Body of pancreas (tissue), 4 donors: ENCODE results near the gene RAB3IP.

Experiments
- CTCF ChIP-seq, 7 experiments: fragments of 450-650 bp in 4 of 7; fragments of 200-600 bp in 3 of 7; sonication (generic) in 3 of 7; IDR thresholded peaks; one replicate each; pipeline ENCODE4 v1.5.1; 2016 to 2019; ENCODE audit warnings: antibody characterized with exemption in 7 of 7
- POLR2A ChIP-seq, 3 donors: fragments of 450-650 bp; IDR thresholded peaks; one replicate each; pipeline ENCODE4 v1.6.1; 2016; ENCODE audit warnings: antibody characterized with exemption in 3 of 3, mild to moderate bottlenecking in 2 of 3

DNA sequence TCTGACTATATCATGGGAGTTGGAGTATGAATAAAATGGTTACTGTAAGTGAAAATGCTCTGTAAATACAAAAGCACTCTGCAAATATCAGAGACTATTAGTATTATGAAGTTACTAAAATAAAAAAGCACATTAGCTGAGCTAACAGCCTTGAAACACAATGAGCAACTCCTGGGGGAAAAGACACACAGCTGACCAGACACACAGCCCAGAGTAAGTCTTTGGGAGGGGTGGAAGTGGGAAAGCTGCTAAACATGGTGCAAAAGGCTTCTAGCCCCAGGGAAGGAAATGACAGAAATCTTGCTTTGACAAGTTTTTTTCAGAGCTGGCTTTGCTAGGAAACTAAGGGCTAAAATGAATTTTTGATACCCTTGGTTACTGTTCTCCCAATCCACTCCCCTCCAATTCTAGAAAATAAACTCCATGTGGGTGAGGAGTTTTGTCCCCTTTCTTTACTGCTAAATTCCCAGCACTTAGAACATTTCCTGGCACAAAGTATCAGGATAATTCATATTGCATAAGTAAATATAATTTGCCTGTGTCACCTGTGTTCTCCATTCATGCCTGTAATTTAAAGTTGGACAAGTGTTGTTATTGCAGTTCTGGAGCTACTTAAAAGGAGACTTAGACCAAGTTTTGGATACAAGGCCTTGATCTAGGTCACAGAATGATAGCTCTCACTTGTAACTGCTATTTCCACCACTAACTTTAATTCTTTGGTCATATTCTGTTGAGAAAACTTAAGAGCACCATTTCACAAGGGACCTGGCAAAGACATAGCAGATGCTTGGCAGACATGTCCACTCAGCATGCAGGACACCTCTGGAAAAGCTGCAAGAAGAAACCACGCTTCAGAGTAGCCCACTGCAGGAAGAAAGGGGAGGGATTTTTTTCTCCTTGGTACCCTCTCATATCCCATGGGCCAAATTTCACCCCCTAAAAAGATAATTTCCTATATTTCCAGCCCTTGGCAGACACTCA, 19.0 kb upstream of the RAB3IP start:
- no peak for TF ChIP-seq CTCF (IDR thresholded peaks at IDR 0.05)
- no peak for TF ChIP-seq POLR2A (IDR thresholded peaks at IDR 0.05)
